ENCODE data around the gene SLC25A31.
A peak's percentile ranks its signal among the peaks of the same experiment; 100 is the strongest.

SLC25A31 gene

GRCh38 chr4:127778102-127778501 lies 47.9 kb downstream of the SLC25A31 start:
- DNase-seq = no peak

- DNase-seq = no peak
Measured at GRCh38 chr4:127780598-127780997, 50.4 kb downstream of the SLC25A31 start.

DNA sequence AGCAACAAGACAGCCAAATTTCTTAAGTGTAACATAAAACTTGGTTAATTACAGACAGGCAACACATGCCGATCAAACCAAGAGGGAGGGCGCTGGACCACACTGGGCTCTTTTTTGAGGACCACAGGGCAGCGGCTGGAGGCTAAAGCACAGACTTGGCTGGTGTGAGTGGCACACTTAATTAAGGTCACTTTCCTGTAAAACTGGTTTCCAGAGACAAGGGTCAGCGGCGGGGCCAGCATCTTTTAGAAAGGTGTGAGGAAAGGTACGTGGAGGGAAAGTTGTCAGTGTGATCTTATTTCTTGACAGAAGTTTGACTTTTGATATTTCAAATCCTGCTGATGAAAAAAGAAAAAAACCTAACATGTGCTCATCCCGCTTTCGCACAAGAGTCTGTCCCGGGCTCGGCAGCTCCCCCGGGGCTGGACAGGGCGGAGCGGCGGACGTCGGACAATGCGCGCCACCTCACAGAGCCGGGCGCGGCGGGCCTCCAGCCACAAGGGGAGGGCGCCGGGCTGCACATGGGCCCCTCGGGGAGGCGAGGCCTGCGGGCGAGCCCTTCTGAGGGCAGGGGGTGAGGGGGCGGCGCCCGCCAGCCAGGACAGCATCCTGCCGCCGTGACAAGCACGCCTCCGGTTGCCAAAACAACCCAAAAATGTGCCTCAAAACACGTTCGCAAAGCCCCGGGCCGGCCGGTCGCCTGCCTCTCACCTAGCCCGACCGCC lies 51.3 kb downstream of the SLC25A31 start:
- DNase-seq = peak in 1 of 4 experiments; percentile 0

DNA sequence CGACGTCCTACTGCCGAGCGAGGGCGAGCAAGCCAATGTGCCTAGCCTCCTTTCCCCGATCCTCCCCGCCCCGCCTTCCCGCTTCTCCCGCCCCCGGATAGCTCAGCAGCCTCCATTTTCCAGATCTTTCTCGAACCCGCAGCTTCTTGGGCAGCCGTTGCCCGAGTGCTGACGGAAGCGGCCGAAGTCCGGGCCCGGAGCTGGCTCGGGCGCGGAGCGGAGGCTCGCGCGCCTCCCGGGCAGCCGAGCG lies 51.8 kb downstream of the SLC25A31 start:
- DNase-seq = peak in 1 of 4 experiments; percentile 8

- peak in 2 of 4 experiments; percentile 2 to 4 for DNase-seq
Measured at GRCh38 chr4:127782275-127783025, 52.2 kb downstream of the SLC25A31 start, which contains the start of gene HSPA4L. Gene HSPA4L, plus strand, starts transcription at chr4:127782322. Its CDS starts 229 bp downstream, at chr4:127782551.

- no peak for DNase-seq
Measured at GRCh38 chr4:127783026-127783769, 53.0 kb downstream of the SLC25A31 start.

- DNase-seq = no peak
Measured at GRCh38 chr4:127783955-127784770, 54.0 kb downstream of the SLC25A31 start.

DNA sequence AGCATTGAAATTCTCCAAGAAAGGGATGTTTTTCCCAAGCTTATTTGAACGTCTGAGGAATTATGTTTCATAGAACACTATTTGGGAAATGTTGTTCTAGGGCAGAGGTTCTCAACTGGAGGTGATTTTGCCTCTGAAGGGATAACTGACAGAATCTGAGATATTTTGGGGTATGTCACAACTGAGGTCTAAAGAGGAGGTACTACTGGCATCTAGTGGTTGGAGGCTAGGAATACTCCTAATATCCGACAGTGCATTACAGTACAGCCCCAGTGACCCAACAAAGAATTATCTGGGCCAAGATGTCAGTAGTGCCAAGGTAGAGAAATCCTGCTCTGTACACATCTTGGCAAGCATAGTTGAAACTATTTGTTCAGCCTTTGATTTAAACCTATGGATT lies 58.3 kb downstream of the SLC25A31 start:
- no peak for DNase-seq

DNA sequence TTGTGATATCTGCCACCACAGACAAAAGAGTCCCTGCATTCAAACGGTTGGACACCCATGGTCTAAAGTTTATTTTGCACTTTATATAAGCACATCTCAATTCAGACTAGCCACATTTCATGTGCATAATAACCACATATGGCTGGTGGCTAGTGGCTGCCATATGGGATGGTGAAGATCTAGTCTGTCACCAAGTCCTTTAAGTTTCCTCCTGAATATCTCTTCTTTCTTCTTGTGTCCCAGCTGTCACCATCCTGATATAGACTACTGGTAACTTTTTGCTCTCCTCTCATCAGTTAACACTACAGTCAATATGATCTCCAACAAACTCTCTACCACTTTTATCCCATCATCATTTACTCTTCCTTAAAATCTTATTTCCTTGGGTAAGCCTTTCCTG lies 61.2 kb downstream of the SLC25A31 start:
- DNase-seq = no peak

- DNase-seq = no peak
Measured at GRCh38 chr4:127793528-127793927, 63.3 kb downstream of the SLC25A31 start.

DNA sequence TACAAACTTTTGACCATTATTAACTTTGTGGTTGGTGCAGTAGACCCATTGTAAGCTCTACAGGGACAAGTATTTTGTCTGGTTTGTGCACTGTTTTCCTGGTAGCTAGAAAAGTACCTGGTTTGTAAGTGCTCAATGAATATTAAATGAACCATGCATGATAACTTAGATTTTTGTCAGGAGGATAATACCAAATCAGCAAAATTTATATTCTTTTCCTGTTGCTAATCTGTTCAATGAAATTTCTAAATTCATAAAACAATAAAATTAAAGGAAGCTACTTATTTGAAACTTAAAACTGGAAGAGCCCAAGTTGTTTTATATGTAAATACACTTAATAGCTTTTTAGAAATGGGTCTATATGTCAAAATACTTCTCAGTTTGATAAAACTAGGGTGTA lies 69.5 kb downstream of the SLC25A31 start:
- DNase-seq = no peak

DNA sequence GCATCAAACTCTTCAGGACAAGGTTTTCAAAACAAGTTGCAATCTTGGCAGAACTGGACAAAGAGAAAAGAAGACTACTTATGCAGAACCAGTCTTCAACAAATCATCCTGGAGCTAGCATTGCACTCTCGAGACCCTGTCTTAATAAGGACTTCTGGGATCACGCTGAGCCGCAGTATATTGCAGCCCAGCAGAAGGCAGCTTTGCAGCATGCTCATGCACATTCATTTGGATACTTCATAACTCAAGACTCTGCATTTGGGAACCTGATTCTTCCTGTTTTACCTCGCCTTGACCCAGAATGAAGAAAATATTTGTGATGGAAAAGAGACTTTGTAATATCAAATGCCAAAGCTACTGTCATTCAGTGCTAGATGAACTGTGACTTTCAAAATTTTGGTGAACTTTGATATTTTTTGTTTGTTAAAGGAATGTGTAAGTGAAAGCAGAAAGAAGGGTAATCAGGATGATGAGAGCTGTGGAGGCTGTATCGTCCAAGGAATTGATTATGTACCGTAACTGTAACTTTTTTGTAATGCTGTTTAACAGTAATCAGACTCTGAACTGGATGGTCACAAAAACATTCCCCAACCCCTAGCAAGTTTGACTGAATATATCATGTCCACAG lies 79.1 kb downstream of the SLC25A31 start:
- no peak for DNase-seq

- no peak for DNase-seq
Measured at GRCh38 chr4:127810551-127810950, 80.4 kb downstream of the SLC25A31 start.

DNA sequence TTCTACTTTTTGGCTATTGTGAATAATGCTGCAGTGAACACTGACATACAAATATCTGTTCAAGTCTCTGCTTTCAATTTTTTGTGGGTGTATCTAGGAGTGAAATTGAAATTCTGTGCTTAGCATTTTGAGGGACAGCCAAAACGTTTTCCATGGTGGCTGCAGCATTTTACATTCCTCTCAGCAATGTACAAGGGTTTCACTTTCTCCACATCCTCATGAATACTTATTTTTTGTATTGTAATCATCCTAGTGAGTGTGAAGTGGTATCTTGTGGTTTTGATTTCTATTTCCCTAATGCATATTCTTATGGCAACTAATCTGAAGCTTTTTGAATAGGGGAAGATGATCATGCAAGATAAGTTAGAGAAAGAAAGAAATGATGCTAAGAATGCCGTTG lies 92.2 kb downstream of the SLC25A31 start:
- no peak for DNase-seq
